Thymus (tissue), 11 donors: ENCODE results near the gene AS3MT. TPM values are rescaled to one million over a fixed set of nuclear protein-coding genes. Genes with fewer than 3 reads are reported as not detected.

Experiments
- DNase-seq, 9 donors: peaks; one replicate each; pipeline ENCODE4 v3.0.0-alpha.2; 2013; ENCODE audit warnings: low spot score in 9 of 9, low read depth in 6 of 9, missing footprints in 1 of 9
- H3K27ac ChIP-seq, 2 donors: one replicate each; pipeline ENCODE4 v1.5.1; 2013; ENCODE audit warnings: control low read depth in 1 of 2, low read depth in 1 of 2, low read length in 1 of 2, mild to moderate bottlenecking in 1 of 2, moderate library complexity in 1 of 2
- H3K27me3 ChIP-seq, 2 donors: one replicate each; pipeline ENCODE4 v1.5.1; 2013; ENCODE audit warnings: low read length in 1 of 2; ENCODE audit not compliant: control insufficient read depth in 2 of 2, insufficient read depth in 1 of 2
- H3K36me3 ChIP-seq, 2 donors: one replicate each; pipeline ENCODE4 v1.5.1; 2013; ENCODE audit warnings: low read length in 1 of 2, mild to moderate bottlenecking in 1 of 2, moderate library complexity in 1 of 2; ENCODE audit not compliant: control insufficient read depth in 2 of 2, insufficient read depth in 2 of 2
- H3K4me1 ChIP-seq, 2 donors: one replicate each; pipeline ENCODE4 v1.5.1; 2013; ENCODE audit warnings: low read length in 2 of 2; ENCODE audit not compliant: control insufficient read depth in 2 of 2, insufficient read depth in 2 of 2
- H3K4me3 ChIP-seq, 2 donors: one replicate each; pipeline ENCODE4 v1.5.1; 2013; ENCODE audit warnings: low read length in 2 of 2, control low read depth in 1 of 2, mild to moderate bottlenecking in 1 of 2
- H3K9me3 ChIP-seq, 2 donors: one replicate each; pipeline ENCODE4 v1.5.1; 2013; ENCODE audit warnings: low read length in 1 of 2, mild to moderate bottlenecking in 1 of 2; ENCODE audit not compliant: control insufficient read depth in 2 of 2, insufficient read depth in 1 of 2
- WGBS: extraction: QIAGEN DNeasy Blood & Tissue Kit; methylation state at CpG from one replicate; pipeline ENCODE4 v1.1.7; 2013; 5-methylcytosine and 5-hydroxymethylcytosine counted together
- polyA plus RNA-seq: library from polyadenylated mRNA; stranded (reverse); fragments of 200-250 nt; gene quantifications from one replicate; pipeline ENCODE4 v1.2.3, GENCODE V29; 2013
- total RNA-seq: library from RNA; stranded (reverse); fragments of 120-200 nt; gene quantifications from one replicate; pipeline ENCODE4 v1.2.4, GENCODE V29; 2013
- donor health status: healthy.

The AS3MT gene
- total and polyA plus RNA-seq, 2 donors: 5.2 to 6.4 TPM

DNA sequence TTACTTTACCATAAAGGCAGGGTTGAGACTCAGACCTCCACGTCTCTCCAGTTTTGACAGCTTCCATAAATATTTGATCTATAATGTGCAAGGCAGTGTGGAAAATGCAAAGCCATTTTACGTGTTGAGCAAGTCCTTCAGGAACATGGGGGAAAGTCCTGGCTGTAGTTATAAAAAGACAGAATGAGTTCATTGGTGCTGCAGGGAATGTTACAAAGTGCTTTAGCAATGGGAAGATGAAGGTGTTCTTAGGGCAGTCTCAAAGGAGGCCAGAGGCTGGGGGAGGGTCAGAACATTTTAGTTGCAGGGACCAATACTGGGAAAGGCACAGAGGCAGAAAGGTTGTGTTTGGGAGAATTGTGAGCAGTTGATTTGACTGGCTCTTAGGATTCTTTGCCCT lies 76.7 kb downstream of the AS3MT start:
- Histone ChIP-seq H3K9me3 (no peaks in the 10 kb centered on the region), H3K4me3 (no peak overlapping the region), H3K27me3 (no peaks in the 10 kb centered on the region), H3K27ac (no peak overlapping the region), H3K36me3 (no peaks in the 10 kb centered on the region), H3K4me1 (no peaks in the 10 kb centered on the region)
- DNase-seq: no peak
- 97% methylated on average over 2 of the region's 2 CpGs for WGBS

DNA sequence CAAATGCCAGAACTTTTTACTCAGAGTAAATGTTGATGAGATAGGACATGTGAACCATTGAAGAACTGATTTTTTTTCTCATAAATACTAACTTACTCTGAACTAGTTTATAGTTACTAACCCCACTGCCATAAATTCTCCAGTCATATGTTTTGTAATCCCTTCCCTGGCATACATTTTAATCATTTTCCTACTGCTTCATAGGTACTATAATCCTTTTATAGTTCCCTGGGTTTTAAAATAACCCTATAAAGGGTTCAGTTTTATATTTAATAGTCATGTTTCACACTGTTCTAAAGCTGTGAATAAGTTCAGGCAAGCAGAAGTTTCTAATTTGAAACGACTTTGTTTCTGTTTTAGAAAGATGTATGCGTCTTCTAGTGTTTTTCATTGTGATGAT lies 77.7 kb downstream of the AS3MT start:
- DNase-seq: no peak
- 96% methylated on average over 2 of the region's 2 CpGs for WGBS
- no peaks in the 10 kb centered on the region for H3K27me3 ChIP-seq
- H3K27ac ChIP-seq: no peak overlapping the region
- H3K4me3 ChIP-seq: no peak overlapping the region
- no peaks in the 10 kb centered on the region for H3K36me3 ChIP-seq
- H3K9me3 ChIP-seq: no peaks in the 10 kb centered on the region
- no peaks in the 10 kb centered on the region for H3K4me1 ChIP-seq

- peak in 1 of 9 donors; percentile 9 for DNase-seq
- Histone ChIP-seq H3K36me3 (no peaks in the 10 kb centered on the region), H3K9me3 (no peaks in the 10 kb centered on the region), H3K4me3 (no peak overlapping the region), H3K27me3 (no peaks in the 10 kb centered on the region), H3K27ac (no peak overlapping the region), H3K4me1 (no peaks in the 10 kb centered on the region)
- WGBS: 78% methylated on average over 4 of the region's 4 CpGs
Observed at GRCh38 chr10:102948176-102948575, 78.9 kb downstream of the AS3MT start.

DNA sequence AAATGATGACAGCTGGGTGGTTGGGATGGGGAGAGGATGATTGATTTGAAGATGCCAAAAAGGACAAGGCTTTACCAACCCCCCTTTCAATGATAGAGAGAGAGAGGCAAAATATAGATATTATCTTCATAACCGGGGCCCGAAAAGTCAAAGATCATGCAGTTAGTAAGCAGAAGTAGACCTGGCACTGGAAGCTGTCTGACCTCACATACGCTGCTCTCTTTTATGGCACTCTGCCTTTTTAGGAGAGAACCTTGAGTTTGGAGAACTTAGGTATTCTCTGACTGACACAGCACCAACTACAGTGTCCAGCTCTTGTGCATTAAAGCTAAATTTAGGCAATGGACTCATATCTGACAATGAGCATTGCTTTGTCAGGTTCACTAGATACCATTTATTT lies 79.5 kb downstream of the AS3MT start:
- Histone ChIP-seq H3K4me1 (no peaks in the 10 kb centered on the region), H3K36me3 (no peaks in the 10 kb centered on the region), H3K27ac (no peak overlapping the region), H3K4me3 (no peak overlapping the region), H3K27me3 (no peaks in the 10 kb centered on the region), H3K9me3 (no peaks in the 10 kb centered on the region)
- WGBS: 98% methylated on average over 3 of the region's 3 CpGs
- no peak for DNase-seq

DNA sequence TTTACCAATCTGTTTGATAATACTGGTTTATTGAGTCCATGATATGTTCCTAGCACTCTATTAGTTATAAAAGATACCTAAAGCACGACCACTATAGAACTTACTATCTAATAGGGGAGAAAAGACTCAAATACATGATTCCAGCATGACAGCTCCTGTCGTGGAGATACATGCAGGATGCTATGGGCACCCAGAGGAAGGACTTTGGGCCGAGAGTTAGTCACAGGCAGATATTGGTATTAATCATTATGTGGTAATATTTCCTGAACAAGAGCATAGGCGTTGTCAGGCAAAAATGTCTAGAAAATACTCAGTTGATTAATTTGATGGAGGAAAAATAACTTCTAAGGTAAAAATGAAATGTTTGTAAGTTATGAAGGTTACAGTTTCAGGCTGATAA lies 80.6 kb downstream of the AS3MT start:
- no peaks in the 10 kb centered on the region for H3K27me3 ChIP-seq
- no peak for DNase-seq
- no peak overlapping the region for H3K4me3 ChIP-seq
- H3K9me3 ChIP-seq: no peaks in the 10 kb centered on the region
- 97% methylated on average over 4 of the region's 4 CpGs for WGBS
- no peaks in the 10 kb centered on the region for H3K36me3 ChIP-seq
- no peak overlapping the region for H3K27ac ChIP-seq
- no peaks in the 10 kb centered on the region for H3K4me1 ChIP-seq

- 96% methylated on average over 3 of the region's 3 CpGs for WGBS
- Histone ChIP-seq H3K36me3 (no peaks in the 10 kb centered on the region), H3K27me3 (no peaks in the 10 kb centered on the region), H3K4me1 (no peaks in the 10 kb centered on the region), H3K4me3 (no peak overlapping the region), H3K27ac (no peak overlapping the region), H3K9me3 (no peaks in the 10 kb centered on the region)
- no peak for DNase-seq
Observed at GRCh38 chr10:102951316-102951715, 82.0 kb downstream of the AS3MT start.

Other genes starting within 250 kb of the AS3MT start
- 21.7 TPM for gene TRIM8, start 225.0 kb upstream of the AS3MT start, total RNA-seq
- gene TRIM8, start 225.0 kb upstream of the AS3MT start, polyA plus RNA-seq: 65.5 TPM
- gene ARL3, start 155.1 kb upstream of the AS3MT start, total RNA-seq: 4.7 TPM
- gene ARL3, start 155.1 kb upstream of the AS3MT start, polyA plus RNA-seq: 8.3 TPM
- gene SFXN2, start 154.8 kb upstream of the AS3MT start, total RNA-seq: 14.9 TPM
- 10.8 TPM for gene SFXN2, start 154.8 kb upstream of the AS3MT start, polyA plus RNA-seq
- 30.7 TPM for gene WBP1L, start 125.5 kb upstream of the AS3MT start, total RNA-seq
- 75.9 TPM for gene WBP1L, start 125.5 kb upstream of the AS3MT start, polyA plus RNA-seq
- gene CYP17A1, start 32.1 kb upstream of the AS3MT start, total RNA-seq: 0.14 TPM
- gene CYP17A1, start 32.1 kb upstream of the AS3MT start, polyA plus RNA-seq: 0.32 TPM
- gene BORCS7, start 15.2 kb upstream of the AS3MT start, total RNA-seq: 18.8 TPM
- 33.5 TPM for gene BORCS7, start 15.2 kb upstream of the AS3MT start, polyA plus RNA-seq
- gene CNNM2, start 48.8 kb downstream of the AS3MT start, total RNA-seq: 1.5 TPM
- 2.1 TPM for gene CNNM2, start 48.8 kb downstream of the AS3MT start, polyA plus RNA-seq